ENCODE results near the gene SLC36A3. TPM values are rescaled to one million over a fixed set of nuclear protein-coding genes. Genes with fewer than 3 reads are reported as not detected.
A peak's percentile ranks its signal among the peaks of the same experiment; 100 is the strongest.

SLC36A3 gene
- total and polyA plus RNA-seq, 4 experiments from 2014 or later, result not detected

DNA sequence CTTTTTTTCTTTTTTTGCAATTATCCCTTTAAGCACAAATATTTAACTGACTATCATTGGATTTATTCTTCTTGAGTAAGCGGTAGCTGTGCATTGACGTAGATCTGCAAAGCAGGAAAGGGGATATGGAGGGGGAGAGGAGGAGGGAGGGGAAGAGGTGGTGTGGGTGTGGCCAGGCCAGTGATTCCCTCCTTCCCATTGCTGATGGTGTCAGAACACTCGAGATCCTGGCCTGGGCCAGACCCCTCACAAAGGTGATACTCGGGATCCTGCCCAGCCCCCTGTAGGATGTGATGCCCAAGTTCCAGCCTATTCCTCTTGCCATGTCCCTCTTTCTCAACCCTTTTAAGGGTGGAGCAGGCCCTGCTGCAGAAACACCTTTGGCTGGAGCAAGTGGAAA, 9.9 kb downstream of the SLC36A3 start:
- no peak overlapping the region for H3K4me3 Mint-ChIP-seq
- POLR2A ChIA-PET (ENCODE audit: partially characterized antibody), result no interaction called here
- CTCF ChIA-PET (ENCODE audit: partially characterized antibody), result no interaction called here

DNA sequence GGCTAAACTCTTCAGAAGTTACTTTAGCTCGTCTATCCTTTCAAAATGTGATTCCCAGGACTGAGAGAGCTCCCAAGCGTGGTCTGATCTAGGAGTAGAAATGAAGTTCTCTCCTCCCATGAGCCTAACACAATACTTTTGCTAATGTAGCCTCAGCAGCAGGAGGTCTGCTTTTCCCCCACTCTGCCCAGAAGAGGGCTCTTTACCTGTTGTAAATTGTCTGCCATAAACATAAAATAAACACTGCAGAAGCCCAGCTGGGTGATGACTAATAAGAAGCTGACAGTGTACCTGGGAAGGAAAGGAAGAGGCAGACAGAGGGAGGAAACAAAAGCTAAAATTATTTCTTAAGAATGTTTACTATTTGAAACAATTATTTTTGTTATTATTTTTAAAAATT, 15.4 kb downstream of the SLC36A3 start:
- no peak overlapping the region for H3K27ac Mint-ChIP-seq
- DNase-seq, result no peak
- no peaks in the 10 kb centered on the region for H3K27me3 Mint-ChIP-seq
- CTCF ChIA-PET (ENCODE audit: partially characterized antibody), result no interaction called here
- H3K9me3 ChIP-seq (ENCODE audit: control insufficient read depth in 1 of 2, low read length in 2 of 2), result no peaks in the 10 kb centered on the region
- intact Hi-C loops (cut with micrococcal nuclease), result no loop called here
- H3K27ac ChIP-seq (ENCODE audit: low read depth, low read length), result no peak overlapping the region
- POLR2A ChIA-PET (ENCODE audit: partially characterized antibody), result no interaction called here
- H3K27me3 ChIP-seq (ENCODE audit: insufficient read depth, low read length), result no peaks in the 10 kb centered on the region
- H3K4me1 Mint-ChIP-seq, result peaks cover 0 to 4% (median 0%) of the 10 kb centered on the region in 4 donors
- no peak overlapping the region for H3K4me3 ChIP-seq (ENCODE audit: low read length in 2 of 2)
- peaks cover 0 to 3% (median 0%) of the 10 kb centered on the region in 8 donors for H3K9me3 Mint-ChIP-seq
- H3K4me1 ChIP-seq (ENCODE audit: insufficient read depth, low read length), result no peaks in the 10 kb centered on the region
- no peaks in the 10 kb centered on the region for H3K36me3 Mint-ChIP-seq
- no peak overlapping the region for H3K4me3 Mint-ChIP-seq
- no peaks in the 10 kb centered on the region for H3K36me3 ChIP-seq (ENCODE audit: insufficient read depth, low read length)

More for the DNA sequence above, 9.9 kb downstream of the SLC36A3 start:
- Histone ChIP-seq H3K4me3 (ENCODE audit: low read length in 2 of 2) (no peak overlapping the region), H3K36me3 (ENCODE audit: insufficient read depth, low read length) (no peaks in the 10 kb centered on the region), H3K27me3 (ENCODE audit: insufficient read depth, low read length) (no peaks in the 10 kb centered on the region), H3K9me3 (ENCODE audit: control insufficient read depth in 1 of 2, low read length in 2 of 2) (no peaks in the 10 kb centered on the region), H3K4me1 (ENCODE audit: insufficient read depth, low read length) (no peaks in the 10 kb centered on the region), H3K27ac (ENCODE audit: low read depth, low read length) (no peak overlapping the region)
- no peak overlapping the region for H3K27ac Mint-ChIP-seq
- no peak for DNase-seq
- peaks cover 1 to 7% of the 10 kb centered on the region in 2 donors for H3K27me3 Mint-ChIP-seq
- H3K4me1 Mint-ChIP-seq, result no peaks in the 10 kb centered on the region
- peaks cover 0 to 2% (median 0%) of the 10 kb centered on the region in 8 donors for H3K9me3 Mint-ChIP-seq
- H3K36me3 Mint-ChIP-seq, result no peaks in the 10 kb centered on the region
- intact Hi-C loops (cut with micrococcal nuclease), result no loop called here

DNA sequence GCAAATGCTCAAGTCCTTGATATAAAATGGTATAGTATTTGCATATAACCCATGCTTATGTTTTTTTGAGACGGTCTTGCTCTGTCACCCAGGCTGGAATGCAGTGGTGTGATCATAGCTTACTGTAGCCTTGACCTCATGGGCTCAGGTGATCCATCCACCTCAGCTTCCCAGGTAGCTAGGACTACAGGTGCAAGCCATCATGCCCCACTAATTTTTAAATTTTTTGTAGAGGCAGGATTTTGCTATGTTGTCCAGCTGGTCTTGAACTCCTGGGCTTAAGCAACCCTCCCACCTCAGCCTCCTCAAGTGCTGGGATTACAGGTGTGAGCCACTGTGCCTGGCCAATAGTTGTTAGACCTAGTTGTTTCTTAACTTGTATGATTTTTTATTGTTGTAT, 17.3 kb downstream of the SLC36A3 start:
- no peak overlapping the region for H3K27ac Mint-ChIP-seq
- POLR2A ChIA-PET (ENCODE audit: partially characterized antibody), result no interaction called here
- CTCF ChIA-PET (ENCODE audit: partially characterized antibody), result interaction anchor here (1.0 kb wide), 1 partner anchor 11 kb away, joined by 3 read pairs; no protein-coding TSS in a partner anchor

DNA sequence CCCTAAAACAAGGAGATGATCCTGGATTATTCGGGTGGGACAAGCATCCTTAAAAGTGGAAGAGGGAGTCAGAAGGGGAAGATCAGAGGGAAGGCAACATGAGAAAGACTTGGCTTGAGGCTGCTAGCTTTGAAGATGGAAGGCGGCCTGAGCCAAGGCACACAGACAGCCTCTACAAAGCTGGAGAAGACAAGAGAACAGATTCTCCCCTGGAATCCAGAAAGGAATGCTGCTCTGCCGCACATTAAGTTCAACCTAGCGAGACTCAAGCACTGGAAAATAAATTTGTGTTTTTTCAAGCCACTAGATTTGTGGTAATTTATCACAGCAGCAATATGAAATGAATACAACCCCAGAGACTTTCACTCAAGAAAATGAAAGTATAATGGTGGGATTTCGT, 17.9 kb downstream of the SLC36A3 start:
- Histone ChIP-seq H3K27ac (ENCODE audit: low read depth, low read length) (no peak overlapping the region), H3K9me3 (ENCODE audit: control insufficient read depth in 1 of 2, low read length in 2 of 2) (no peaks in the 10 kb centered on the region), H3K27me3 (ENCODE audit: insufficient read depth, low read length) (no peaks in the 10 kb centered on the region), H3K36me3 (ENCODE audit: insufficient read depth, low read length) (no peaks in the 10 kb centered on the region), H3K4me1 (ENCODE audit: insufficient read depth, low read length) (no peaks in the 10 kb centered on the region), H3K4me3 (ENCODE audit: low read length in 2 of 2) (no peak overlapping the region)
- Mint-ChIP-seq H3K4me1 (peaks cover 0 to 4% (median 0%) of the 10 kb centered on the region in 4 donors), H3K27ac (no peak overlapping the region), H3K4me3 (no peak overlapping the region), H3K9me3 (peaks cover 0 to 3% (median 0%) of the 10 kb centered on the region in 8 donors), H3K36me3 (no peaks in the 10 kb centered on the region), H3K27me3 (no peaks in the 10 kb centered on the region)
- intact Hi-C loops (cut with micrococcal nuclease), result no loop called here
- ChIA-PET POLR2A (ENCODE audit: partially characterized antibody) (no interaction called here), CTCF (ENCODE audit: partially characterized antibody) (no interaction called here)
- DNase-seq, result no peak

More for the DNA sequence above, 17.3 kb downstream of the SLC36A3 start:
- DNase-seq, result no peak
- Histone ChIP-seq H3K4me3 (ENCODE audit: low read length in 2 of 2) (no peak overlapping the region), H3K27me3 (ENCODE audit: insufficient read depth, low read length) (no peaks in the 10 kb centered on the region), H3K27ac (ENCODE audit: low read depth, low read length) (no peak overlapping the region), H3K4me1 (ENCODE audit: insufficient read depth, low read length) (no peaks in the 10 kb centered on the region), H3K36me3 (ENCODE audit: insufficient read depth, low read length) (no peaks in the 10 kb centered on the region), H3K9me3 (ENCODE audit: control insufficient read depth in 1 of 2, low read length in 2 of 2) (no peaks in the 10 kb centered on the region)
- H3K27me3 Mint-ChIP-seq, result no peaks in the 10 kb centered on the region
- intact Hi-C loops (cut with micrococcal nuclease), result no loop called here
- H3K4me1 Mint-ChIP-seq, result peaks cover 0 to 4% (median 0%) of the 10 kb centered on the region in 4 donors
- no peak overlapping the region for H3K4me3 Mint-ChIP-seq
- H3K36me3 Mint-ChIP-seq, result no peaks in the 10 kb centered on the region
- H3K9me3 Mint-ChIP-seq, result peaks cover 0 to 3% (median 0%) of the 10 kb centered on the region in 8 donors

DNA sequence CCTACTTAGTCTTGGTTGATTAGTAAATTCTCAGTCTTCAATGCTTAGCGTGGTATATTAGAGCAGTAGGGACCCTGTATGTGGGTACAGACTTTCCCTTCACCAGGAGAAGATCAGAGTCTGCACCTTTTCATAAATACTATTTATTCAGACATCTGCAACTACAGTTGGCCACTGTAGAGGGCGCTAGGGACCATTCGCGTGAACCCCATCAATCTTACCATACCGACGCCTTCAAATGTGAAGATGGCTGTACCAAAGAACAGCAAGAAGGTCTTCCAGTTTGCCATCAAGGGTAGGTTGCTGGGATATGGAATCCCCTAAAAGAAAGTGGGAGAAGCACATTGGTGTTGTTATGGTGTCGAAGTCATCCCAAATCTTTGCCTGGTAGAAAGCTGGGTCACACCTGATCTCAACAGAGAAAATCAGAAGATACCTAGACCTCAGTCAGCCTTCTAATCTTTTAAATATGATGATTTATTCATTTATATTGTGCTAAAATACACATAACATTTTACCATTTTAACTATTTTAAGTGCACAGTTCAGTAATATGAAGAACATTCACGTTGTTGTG, 19.1 kb downstream of the SLC36A3 start:
- Histone ChIP-seq H3K27me3 (ENCODE audit: insufficient read depth, low read length) (no peaks in the 10 kb centered on the region), H3K4me1 (ENCODE audit: insufficient read depth, low read length) (no peaks in the 10 kb centered on the region), H3K9me3 (ENCODE audit: control insufficient read depth in 1 of 2, low read length in 2 of 2) (no peaks in the 10 kb centered on the region), H3K4me3 (ENCODE audit: low read length in 2 of 2) (no peak overlapping the region), H3K36me3 (ENCODE audit: insufficient read depth, low read length) (no peaks in the 10 kb centered on the region), H3K27ac (ENCODE audit: low read depth, low read length) (no peak overlapping the region)
- ChIA-PET POLR2A (ENCODE audit: partially characterized antibody) (no interaction called here), CTCF (ENCODE audit: partially characterized antibody) (no interaction called here)
- Mint-ChIP-seq H3K9me3 (peaks cover 0 to 1% (median 0%) of the 10 kb centered on the region in 8 donors), H3K4me3 (no peak overlapping the region), H3K27me3 (no peaks in the 10 kb centered on the region), H3K4me1 (peaks cover 0 to 4% (median 0%) of the 10 kb centered on the region in 4 donors), H3K36me3 (no peaks in the 10 kb centered on the region), H3K27ac (no peak overlapping the region)
- DNase-seq, result peak in 1 of 5 donors; percentile 33
- intact Hi-C loops (cut with micrococcal nuclease), result no loop called here

DNA sequence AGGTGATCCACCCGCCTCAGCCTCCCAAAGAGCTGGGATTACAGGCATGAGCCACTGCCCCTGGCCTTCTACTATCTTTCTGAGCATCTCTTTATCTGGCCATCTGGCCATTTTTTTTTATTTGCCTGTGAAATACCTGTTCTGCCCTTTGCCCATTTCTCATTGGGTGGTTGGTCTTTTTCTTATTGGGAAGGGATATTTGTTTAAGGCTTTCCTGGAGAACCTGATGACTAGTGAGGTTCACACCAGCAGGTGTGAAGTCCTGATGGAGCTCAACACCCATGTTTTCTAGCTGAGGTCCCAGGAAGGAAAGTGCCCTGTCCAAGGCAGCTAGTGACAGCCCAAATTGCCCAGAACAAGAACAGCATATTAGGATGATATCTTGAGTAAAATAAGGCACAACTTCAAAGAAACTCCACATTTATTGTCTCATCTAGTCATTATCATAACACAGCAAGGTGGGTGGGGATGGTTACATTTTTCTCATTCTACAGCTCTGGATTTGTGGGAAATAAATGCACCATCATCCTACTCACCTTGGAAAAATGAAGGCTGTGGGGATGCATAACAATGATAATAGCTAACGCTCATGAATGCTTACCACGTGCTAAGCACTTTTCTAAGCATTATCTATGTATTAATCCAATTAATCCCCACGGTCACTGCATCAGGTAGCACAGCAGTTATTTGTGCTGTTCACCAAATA, 20.3 kb downstream of the SLC36A3 start:
- no peak overlapping the region for H3K27ac ChIP-seq (ENCODE audit: low read depth, low read length)
- intact Hi-C loops (cut with micrococcal nuclease), result no loop called here
- CTCF ChIA-PET (ENCODE audit: partially characterized antibody), result interaction anchor here (1.1 to 1.9 kb wide), 2 partner anchors 10 to 30 kb away, joined by 3 to 5 read pairs; no protein-coding TSS in a partner anchor

DNA sequence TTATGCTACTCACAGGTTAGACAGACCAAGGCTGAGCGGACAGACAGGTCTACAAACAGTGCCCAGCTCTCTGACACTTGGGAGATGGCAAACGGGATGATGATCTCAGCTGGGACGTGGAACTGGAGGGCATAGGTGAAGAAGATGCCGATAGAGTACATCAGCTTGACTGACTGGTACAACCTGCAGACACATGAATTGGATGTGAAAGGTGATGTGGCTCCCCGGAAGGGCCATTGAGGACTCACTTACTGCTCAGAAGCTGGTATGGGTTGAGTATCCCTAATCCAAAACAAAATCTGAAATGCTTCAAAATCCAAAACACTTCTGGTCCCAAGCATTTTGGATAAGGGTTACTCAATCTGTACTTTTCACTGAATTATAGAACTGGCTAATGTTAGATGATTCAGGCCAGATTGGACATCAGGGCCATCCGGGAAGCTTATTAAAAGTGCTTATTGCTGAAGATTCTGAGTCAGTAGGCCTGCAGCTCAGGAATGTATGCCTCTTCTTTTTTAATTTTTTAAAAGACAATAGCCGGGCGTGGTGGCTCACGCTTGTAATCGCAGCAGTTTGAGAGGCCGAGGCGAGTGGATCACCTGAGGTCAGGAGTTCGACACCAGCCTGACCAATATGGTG, 22.4 kb downstream of the SLC36A3 start:
- Histone ChIP-seq H3K36me3 (ENCODE audit: insufficient read depth, low read length) (no peaks in the 10 kb centered on the region), H3K4me3 (ENCODE audit: low read length in 2 of 2) (no peak overlapping the region), H3K9me3 (ENCODE audit: control insufficient read depth in 1 of 2, low read length in 2 of 2) (no peaks in the 10 kb centered on the region), H3K27ac (ENCODE audit: low read depth, low read length) (no peak overlapping the region), H3K27me3 (ENCODE audit: insufficient read depth, low read length) (no peaks in the 10 kb centered on the region), H3K4me1 (ENCODE audit: insufficient read depth, low read length) (no peaks in the 10 kb centered on the region)
- POLR2A ChIA-PET (ENCODE audit: partially characterized antibody), result no interaction called here
- Mint-ChIP-seq H3K9me3 (peaks cover 0 to 1% (median 0%) of the 10 kb centered on the region in 8 donors), H3K27me3 (no peaks in the 10 kb centered on the region), H3K4me1 (no peaks in the 10 kb centered on the region), H3K4me3 (no peak overlapping the region), H3K36me3 (no peaks in the 10 kb centered on the region), H3K27ac (no peak overlapping the region)
- CTCF ChIA-PET (ENCODE audit: partially characterized antibody), result no interaction called here
- intact Hi-C loops (cut with micrococcal nuclease), result no loop called here
- DNase-seq, result no peak

More for the DNA sequence above, 20.3 kb downstream of the SLC36A3 start:
- Mint-ChIP-seq H3K36me3 (no peaks in the 10 kb centered on the region), H3K4me3 (no peak overlapping the region), H3K9me3 (peaks cover 0 to 1% (median 0%) of the 10 kb centered on the region in 8 donors), H3K4me1 (peaks cover 0 to 3% (median 0%) of the 10 kb centered on the region in 4 donors), H3K27me3 (no peaks in the 10 kb centered on the region), H3K27ac (no peak overlapping the region)
- H3K4me1 ChIP-seq (ENCODE audit: insufficient read depth, low read length), result no peaks in the 10 kb centered on the region
- H3K9me3 ChIP-seq (ENCODE audit: control insufficient read depth in 1 of 2, low read length in 2 of 2), result no peaks in the 10 kb centered on the region
- no peak overlapping the region for H3K4me3 ChIP-seq (ENCODE audit: low read length in 2 of 2)
- no peaks in the 10 kb centered on the region for H3K36me3 ChIP-seq (ENCODE audit: insufficient read depth, low read length)
- no peaks in the 10 kb centered on the region for H3K27me3 ChIP-seq (ENCODE audit: insufficient read depth, low read length)
- POLR2A ChIA-PET (ENCODE audit: partially characterized antibody), result no interaction called here
- DNase-seq, result no peak
